AG04449 (cell line): ENCODE data around the gene PRR5.

Experiments used
- CTCF ChIA-PET: fragments of 350-600 bp; formaldehyde crosslinking; extraction: SDS; loops from one replicate; lab custom pipeline; 2021; ENCODE audit warnings: antibody characterized with exemption; lab: Yijun Ruan, JAX
- POLR2A ChIA-PET: fragments of 400-600, 350-600 bp; formaldehyde crosslinking; extraction: SDS; loops from one replicate; lab custom pipeline; 2020; ENCODE audit warnings: antibody characterized with exemption, inconsistent platforms; lab: Yijun Ruan, JAX
- DNase-seq: peaks from one replicate; pipeline ENCODE4 v3.0.0-alpha.2; 2010; ENCODE audit warnings: low read depth, low spot score
- H3K4me3 ChIP-seq: 2 replicates; pipeline ENCODE4 v1.5.1; 2011; ENCODE audit warnings: low read depth, mild to moderate bottlenecking, control low read depth, low read length
- TF ChIP-seq, protein P1 (sequence below): IDR thresholded peaks from one replicate; pipeline ENCODE4 v1.5.1; 2011; ENCODE audit warnings: mild to moderate bottlenecking, moderate library complexity, low read length, control low read depth, inconsistent platforms; ENCODE audit not compliant: insufficient read depth; ENCODE audit errors: missing control alignments

PRR5 gene

DNA sequence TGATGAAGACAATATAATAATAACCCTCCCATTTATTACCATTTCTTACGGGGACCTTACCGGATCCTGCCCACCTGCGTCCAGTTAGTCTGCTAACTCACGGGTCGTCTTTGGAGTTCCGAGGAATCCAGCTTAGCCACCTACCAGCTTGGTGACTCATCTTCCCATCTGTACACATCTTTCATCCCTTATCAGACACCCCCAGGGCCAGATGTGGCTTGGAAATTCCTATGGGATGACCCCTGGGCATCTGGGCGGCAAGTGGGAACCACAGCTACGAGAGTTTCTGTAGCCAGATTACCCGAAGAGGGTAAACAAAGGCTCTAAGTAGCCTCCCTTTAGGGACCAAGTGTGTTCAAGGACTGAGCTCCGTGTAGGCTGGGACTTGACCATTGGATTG is 12.8 kb upstream of the PRR5 start:
- ChIA-PET CTCF (interaction anchor here (1.1 to 21.0 kb wide), 3 partner anchors 8 to 45 kb away, joined by 3 to 470 read pairs (median 125); no protein-coding TSS in a partner anchor), POLR2A (no interaction called here)
- H3K4me3 ChIP-seq = no peak overlapping the region
- DNase-seq = no peak
- TF ChIP-seq, protein P1, sequence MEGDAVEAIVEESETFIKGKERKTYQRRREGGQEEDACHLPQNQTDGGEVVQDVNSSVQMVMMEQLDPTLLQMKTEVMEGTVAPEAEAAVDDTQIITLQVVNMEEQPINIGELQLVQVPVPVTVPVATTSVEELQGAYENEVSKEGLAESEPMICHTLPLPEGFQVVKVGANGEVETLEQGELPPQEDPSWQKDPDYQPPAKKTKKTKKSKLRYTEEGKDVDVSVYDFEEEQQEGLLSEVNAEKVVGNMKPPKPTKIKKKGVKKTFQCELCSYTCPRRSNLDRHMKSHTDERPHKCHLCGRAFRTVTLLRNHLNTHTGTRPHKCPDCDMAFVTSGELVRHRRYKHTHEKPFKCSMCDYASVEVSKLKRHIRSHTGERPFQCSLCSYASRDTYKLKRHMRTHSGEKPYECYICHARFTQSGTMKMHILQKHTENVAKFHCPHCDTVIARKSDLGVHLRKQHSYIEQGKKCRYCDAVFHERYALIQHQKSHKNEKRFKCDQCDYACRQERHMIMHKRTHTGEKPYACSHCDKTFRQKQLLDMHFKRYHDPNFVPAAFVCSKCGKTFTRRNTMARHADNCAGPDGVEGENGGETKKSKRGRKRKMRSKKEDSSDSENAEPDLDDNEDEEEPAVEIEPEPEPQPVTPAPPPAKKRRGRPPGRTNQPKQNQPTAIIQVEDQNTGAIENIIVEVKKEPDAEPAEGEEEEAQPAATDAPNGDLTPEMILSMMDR = no peak

DNA sequence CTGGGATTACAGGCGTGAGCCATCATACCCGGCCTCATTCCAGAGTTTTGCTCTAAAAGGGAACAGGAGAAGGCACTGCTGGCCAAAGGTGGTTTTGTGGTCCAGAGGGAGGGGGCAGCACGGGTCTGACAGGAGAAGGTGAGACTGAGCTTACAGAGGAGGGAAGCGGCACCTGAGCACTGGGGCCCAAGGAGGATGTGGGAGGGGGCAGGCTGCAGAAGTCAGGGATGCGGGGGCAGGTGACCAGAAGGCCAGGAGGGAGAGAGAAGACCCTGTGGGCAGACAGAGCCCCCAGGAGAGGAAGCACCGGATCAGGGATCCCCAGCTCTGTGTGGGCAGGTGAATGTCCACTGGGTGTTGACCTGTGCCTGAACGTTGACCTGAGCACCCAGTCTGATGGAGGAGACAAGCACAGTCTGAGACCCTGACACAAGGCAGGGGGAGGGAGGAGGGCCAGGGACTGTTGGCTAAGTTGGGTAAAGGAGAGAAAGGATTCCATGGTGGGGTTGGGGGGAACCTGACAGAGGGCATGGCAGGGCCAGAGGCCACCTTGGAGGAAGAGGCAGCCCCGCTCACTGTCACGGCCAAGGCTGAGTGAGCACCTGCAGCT is 12.0 kb upstream of the PRR5 start:
- no peak overlapping the region for H3K4me3 ChIP-seq
- DNase-seq = no peak
- POLR2A ChIA-PET = no interaction called here
- TF ChIP-seq, protein P1 = no peak
- CTCF ChIA-PET = interaction anchor here (1.1 to 21.0 kb wide), 3 partner anchors 7 to 44 kb away, joined by 3 to 470 read pairs (median 125); no protein-coding TSS in a partner anchor

GRCh38 chr22:44691796-44692661 is 10.0 kb upstream of the PRR5 start:
- TF ChIP-seq, protein P1 = no peak
- ChIA-PET POLR2A (no interaction called here), CTCF (interaction anchor here (1.1 to 21.0 kb wide), 3 partner anchors 6 to 129 kb away, joined by 3 to 470 read pairs (median 125); no protein-coding TSS in a partner anchor)
- H3K4me3 ChIP-seq = no peak overlapping the region
- DNase-seq = no peak

- TF ChIP-seq, protein P1 = no peak
- H3K4me3 ChIP-seq = no peak overlapping the region
- ChIA-PET POLR2A (no interaction called here), CTCF (interaction anchor here (1.1 to 21.0 kb wide), 3 partner anchors 7 to 41 kb away, joined by 3 to 470 read pairs (median 125); no protein-coding TSS in a partner anchor)
- no peak for DNase-seq
Observed at GRCh38 chr22:44692662-44693007, 9.4 kb upstream of the PRR5 start.

DNA sequence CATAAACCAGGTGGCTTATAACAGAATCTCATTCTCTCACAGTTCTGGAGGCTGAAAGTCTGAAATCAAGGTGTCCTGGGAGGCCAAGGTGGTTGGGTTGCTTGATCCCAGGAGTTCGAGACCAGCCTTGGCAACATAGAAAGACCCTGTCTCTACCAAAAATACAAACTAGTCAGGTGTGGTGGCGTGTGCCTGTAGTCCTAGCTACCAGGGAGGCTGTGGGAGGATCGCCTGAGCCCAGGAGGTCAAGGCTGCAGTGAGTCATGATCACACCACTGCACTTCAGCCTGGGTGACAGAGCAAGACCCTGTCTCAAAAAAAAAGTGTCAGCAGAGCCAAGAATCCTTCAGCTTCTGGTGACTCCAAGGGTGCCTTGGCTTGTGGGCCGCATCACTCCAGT is 8.9 kb upstream of the PRR5 start:
- H3K4me3 ChIP-seq = no peak overlapping the region
- DNase-seq = no peak
- ChIA-PET CTCF (interaction anchor here (1.1 to 21.0 kb wide), 3 partner anchors 7 to 41 kb away, joined by 3 to 470 read pairs (median 125); no protein-coding TSS in a partner anchor), POLR2A (interaction anchor here (0.6 kb wide), 1 partner anchor 37 kb away, joined by 3 read pairs; no protein-coding TSS in a partner anchor)
- TF ChIP-seq, protein P1 = no peak

DNA sequence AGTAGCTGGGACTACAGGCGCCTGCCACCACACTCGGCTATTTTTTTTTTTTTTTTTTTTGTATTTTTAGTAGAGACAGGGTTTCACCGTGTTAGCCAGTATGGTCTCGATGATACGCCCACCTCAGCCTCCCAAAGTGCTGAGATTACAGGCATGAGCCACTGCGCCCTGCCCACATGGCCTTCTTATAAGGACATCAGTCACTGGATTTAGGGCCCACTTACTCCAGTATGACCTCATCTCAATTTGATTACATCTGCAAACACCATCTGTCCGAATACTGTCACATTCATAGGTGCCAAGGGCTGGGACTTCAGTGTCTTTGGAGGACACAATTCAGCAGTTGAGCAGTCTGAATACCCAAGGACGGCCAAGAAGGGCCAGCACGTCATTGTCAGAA is 8.2 kb upstream of the PRR5 start:
- TF ChIP-seq, protein P1 = no peak
- H3K4me3 ChIP-seq = no peak overlapping the region
- ChIA-PET CTCF (interaction anchor here (1.1 to 21.0 kb wide), 3 partner anchors 8 to 40 kb away, joined by 3 to 470 read pairs (median 125); no protein-coding TSS in a partner anchor), POLR2A (interaction anchor here (0.6 kb wide), 1 partner anchor 36 kb away, joined by 3 read pairs; no protein-coding TSS in a partner anchor)
- no peak for DNase-seq
